Activated naive CD4-positive, alpha-beta T cell treated with anti-CD3 and anti-CD28 coated beads for 36 hours (primary cell): ENCODE results near the gene TMEM79. TPM values are rescaled to one million over a fixed set of nuclear protein-coding genes. Genes with fewer than 3 reads are reported as not detected.
"Not testable (repeated sequence)": the region's sequence is repeated elsewhere in the genome, so short reads cannot be mapped to it uniquely, and the experiment has no call there.

Experiments
- CTCF ChIA-PET: fragments of 350-600 bp; sonication (Branson Sonifier 250); formaldehyde crosslinking; loops from one replicate; lab custom pipeline; 2021; ENCODE audit warnings: antibody characterized with exemption; lab: Charles Lee
- DNase-seq: peaks from one replicate; pipeline ENCODE4 v3.0.0-alpha.2; 2020
- H3K27ac Mint-ChIP-seq: one replicate; pipeline ENCODE4 v1.8.0; 2021; ENCODE audit warnings: mild to moderate bottlenecking, mixed read lengths
- H3K27me3 Mint-ChIP-seq: one replicate; pipeline ENCODE4 v1.8.0; 2021; ENCODE audit warnings: low read depth, mixed read lengths
- H3K36me3 Mint-ChIP-seq: one replicate; pipeline ENCODE4 v1.8.0; 2021; ENCODE audit warnings: low read depth, mixed read lengths
- H3K4me1 Mint-ChIP-seq: one replicate; pipeline ENCODE4 v1.8.0; 2021; ENCODE audit warnings: low read depth, mixed read lengths
- H3K4me3 Mint-ChIP-seq: one replicate; pipeline ENCODE4 v1.8.0; 2021; ENCODE audit warnings: mild to moderate bottlenecking, moderate library complexity, mixed read lengths
- H3K9me3 Mint-ChIP-seq: one replicate; pipeline ENCODE4 v1.8.0; 2021; ENCODE audit warnings: mixed read lengths
- intact Hi-C: fragments of 100-400 bp; cut with micrococcal nuclease; formaldehyde crosslinking; loops from one replicate; pipeline ENCODE4 v1.15.1; 2023
- total RNA-seq, 2 experiments: library from RNA; stranded (reverse); gene quantifications; one replicate each; pipeline ENCODE4 v1.2.3, GENCODE V29; 2021

Gene TMEM79
- total RNA-seq, 2 experiments from 2014 or later: 9.1 to 9.5 TPM

- no peaks in the 10 kb centered on the region for H3K4me1 Mint-ChIP-seq
- CTCF ChIA-PET: interaction anchor here (1.0 to 1.7 kb wide), 3 partner anchors 18 to 175 kb away, joined by 3 to 6 read pairs (median 5); partner anchors contain the start of gene TMEM79
- DNase-seq: no peak
- intact Hi-C loops: loop anchor here (5.0 kb wide), 2 partner anchors 55 to 90 kb away; no protein-coding TSS in a partner anchor
- H3K27ac Mint-ChIP-seq: no peak overlapping the region
- no peaks in the 10 kb centered on the region for H3K9me3 Mint-ChIP-seq
- peaks cover 50% of the 10 kb centered on the region for H3K36me3 Mint-ChIP-seq
- no peak overlapping the region for H3K4me3 Mint-ChIP-seq
- H3K27me3 Mint-ChIP-seq: no peaks in the 10 kb centered on the region
Measured at GRCh38 chr1:156316909-156317308, 32.8 kb downstream of the TMEM79 start.

GRCh38 chr1:156319664-156320063 lies 35.5 kb downstream of the TMEM79 start:
- DNase-seq: peak; percentile 38
- intact Hi-C loops: loop anchor here (1.0 to 5.0 kb wide), 4 partner anchors 57 to 229 kb away; no protein-coding TSS in a partner anchor
- peaks cover 45% of the 10 kb centered on the region for H3K36me3 Mint-ChIP-seq

GRCh38 chr1:156320560-156320959 lies 36.4 kb downstream of the TMEM79 start:
- CTCF ChIA-PET: interaction anchor here (1.0 to 4.1 kb wide), 4 partner anchors 13 to 178 kb away, joined by 3 to 23 read pairs (median 12); no protein-coding TSS in a partner anchor
- Mint-ChIP-seq H3K36me3 (peaks cover 52% of the 10 kb centered on the region), H3K27me3 (no peaks in the 10 kb centered on the region), H3K4me1 (no peaks in the 10 kb centered on the region), H3K27ac (peak overlapping the region; percentile 31), H3K4me3 (no peak overlapping the region), H3K9me3 (no peaks in the 10 kb centered on the region)
- DNase-seq: no peak
- intact Hi-C loops: no loop called here

More at GRCh38 chr1:156319664-156320063, 35.5 kb downstream of the TMEM79 start:
- H3K9me3 Mint-ChIP-seq: no peaks in the 10 kb centered on the region
- no peak overlapping the region for H3K27ac Mint-ChIP-seq
- H3K4me3 Mint-ChIP-seq: no peak overlapping the region
- H3K4me1 Mint-ChIP-seq: no peaks in the 10 kb centered on the region
- CTCF ChIA-PET: interaction anchor here (0.6 to 4.1 kb wide), 21 partner anchors 9 to 223 kb away, joined by 3 to 23 read pairs (median 4); partner anchors contain the start of genes SMG5 and TMEM79
- no peaks in the 10 kb centered on the region for H3K27me3 Mint-ChIP-seq

- H3K27me3 Mint-ChIP-seq, H3K27ac Mint-ChIP-seq, H3K9me3 Mint-ChIP-seq, H3K4me1 Mint-ChIP-seq, DNase-seq, H3K4me3 Mint-ChIP-seq, intact Hi-C loops: not testable (repeated sequence)
- CTCF ChIA-PET: interaction anchor here (0.7 to 1.4 kb wide), 2 partner anchors 52 to 67 kb away, joined by 3 to 5 read pairs; no protein-coding TSS in a partner anchor
- peaks cover 44% of the 10 kb centered on the region for H3K36me3 Mint-ChIP-seq
Measured at GRCh38 chr1:156323179-156323578, 39.1 kb downstream of the TMEM79 start.

- DNase-seq: no peak
- H3K9me3 Mint-ChIP-seq: no peaks in the 10 kb centered on the region
- H3K4me3 Mint-ChIP-seq: peak overlapping the region; percentile 97
- peak overlapping the region; percentile 44 for H3K27ac Mint-ChIP-seq
- peaks cover 33% of the 10 kb centered on the region for H3K4me1 Mint-ChIP-seq
- H3K36me3 Mint-ChIP-seq: peaks cover 33% of the 10 kb centered on the region
- no peaks in the 10 kb centered on the region for H3K27me3 Mint-ChIP-seq
- CTCF ChIA-PET: interaction anchor here (0.5 to 3.5 kb wide), 5 partner anchors 15 to 426 kb away, joined by 3 to 23 read pairs (median 3); no protein-coding TSS in a partner anchor
- intact Hi-C loops: loop anchor here (5.0 kb wide), 3 partner anchors 39 to 391 kb away; partner anchors contain the start of genes GLMP, ISG20L2, METTL25B and SSR2
Measured at GRCh38 chr1:156336242-156336641, 52.1 kb downstream of the TMEM79 start.

GRCh38 chr1:156337052-156337887 lies 53.1 kb downstream of the TMEM79 start:
- H3K27me3 Mint-ChIP-seq: no peaks in the 10 kb centered on the region
- peaks cover 33% of the 10 kb centered on the region for H3K4me1 Mint-ChIP-seq
- peak overlapping the region; percentile 93 for H3K27ac Mint-ChIP-seq
- intact Hi-C loops: loop anchor here (5.0 kb wide), 3 partner anchors 40 to 390 kb away; partner anchors contain the start of genes GLMP, ISG20L2, METTL25B and SSR2
- no peaks in the 10 kb centered on the region for H3K9me3 Mint-ChIP-seq
- DNase-seq: no peak
- CTCF ChIA-PET: interaction anchor here (0.5 to 1.6 kb wide), 6 partner anchors 18 to 523 kb away, joined by 3 to 6 read pairs (median 3); no protein-coding TSS in a partner anchor
- H3K36me3 Mint-ChIP-seq: peaks cover 30% of the 10 kb centered on the region
- H3K4me3 Mint-ChIP-seq: peak overlapping the region; percentile 97

GRCh38 chr1:156337888-156338179 lies 53.7 kb downstream of the TMEM79 start:
- H3K9me3 Mint-ChIP-seq: no peaks in the 10 kb centered on the region
- no peaks in the 10 kb centered on the region for H3K27me3 Mint-ChIP-seq
- peak overlapping the region; percentile 97 for H3K4me3 Mint-ChIP-seq
- DNase-seq: peak; percentile 19
- intact Hi-C loops: loop anchor here (1.0 to 5.0 kb wide), 17 partner anchors 18 to 429 kb away; partner anchors contain the start of genes GLMP, ISG20L2, KHDC4 and LAMTOR2
- peak overlapping the region; percentile 93 for H3K27ac Mint-ChIP-seq
- CTCF ChIA-PET: interaction anchor here (0.6 to 1.6 kb wide), 5 partner anchors 18 to 522 kb away, joined by 3 to 6 read pairs (median 3); no protein-coding TSS in a partner anchor
- H3K4me1 Mint-ChIP-seq: peaks cover 33% of the 10 kb centered on the region
- H3K36me3 Mint-ChIP-seq: peaks cover 30% of the 10 kb centered on the region

- peaks cover 32% of the 10 kb centered on the region for H3K4me1 Mint-ChIP-seq
- CTCF ChIA-PET: interaction anchor here (0.8 to 1.6 kb wide), 4 partner anchors 19 to 522 kb away, joined by 3 to 6 read pairs (median 4); no protein-coding TSS in a partner anchor
- H3K36me3 Mint-ChIP-seq: peaks cover 28% of the 10 kb centered on the region
- no peaks in the 10 kb centered on the region for H3K27me3 Mint-ChIP-seq
- H3K27ac Mint-ChIP-seq: peak within 1 kb of the TSS; percentile 93
- peak; percentile 99 for DNase-seq
- no peaks in the 10 kb centered on the region for H3K9me3 Mint-ChIP-seq
- intact Hi-C loops: loop anchor here (1.0 to 5.0 kb wide), 17 partner anchors 18 to 428 kb away; partner anchors contain the start of genes GLMP, ISG20L2, KHDC4 and LAMTOR2
- peak within 1 kb of the TSS; percentile 97 for H3K4me3 Mint-ChIP-seq
Measured at GRCh38 chr1:156338180-156338976, 54.3 kb downstream of the TMEM79 start, which contains the start of the genes CCT3 and TSACC. TSS of gene CCT3 (minus strand) at chr1:156338292. CDS start at chr1:156338184, 108 bp downstream. TSS of gene TSACC (plus strand) at chr1:156338526. CDS start at chr1:156339758, 1,232 bp downstream.

Other genes with a start within 250 kb of the TMEM79 start
- gene UBQLN4, start 230.5 kb upstream of the TMEM79 start, total RNA-seq: 10 to 100 TPM; 27.1 to 27.4 TPM
- 10 to 100 TPM; 54.9 to 55.9 TPM for gene LAMTOR2, start 229.5 kb upstream of the TMEM79 start, total RNA-seq
- 1 to 10 TPM; 1.3 TPM for gene RAB25, start 223.2 kb upstream of the TMEM79 start, total RNA-seq
- gene MEX3A, start 201.9 kb upstream of the TMEM79 start, total RNA-seq: under 1 TPM; 0.22 to 0.36 TPM
- gene LMNA, start 169.6 kb upstream of the TMEM79 start, total RNA-seq: 10 to 100 TPM; 62.1 to 62.6 TPM
- 10 to 100 TPM; 17.4 to 17.5 TPM for gene SEMA4A, start 130.7 kb upstream of the TMEM79 start, total RNA-seq
- gene SLC25A44, start 90.2 kb upstream of the TMEM79 start, total RNA-seq: 10 to 100 TPM; 69.1 to 73.5 TPM
- gene PMF1, start 71.3 kb upstream of the TMEM79 start, total RNA-seq: 100 to 1,000 TPM; 135 TPM
- 1 to 10 TPM; 3.4 to 4.0 TPM for gene BGLAP, start 42.1 kb upstream of the TMEM79 start, total RNA-seq
- gene PAQR6, start 36.3 kb upstream of the TMEM79 start, total RNA-seq: 1 to 10 TPM; 3.7 to 4.2 TPM
- 10 to 100 TPM; 77.1 to 83.4 TPM for gene SMG5, start 1.5 kb upstream of the TMEM79 start, total RNA-seq
- gene GLMP, start 11.4 kb downstream of the TMEM79 start, total RNA-seq: 10 to 100 TPM in 1 of 2 experiments, 1 to 10 TPM in 1; 10.0 to 10.1 TPM
- gene VHLL, start 15.0 kb downstream of the TMEM79 start, total RNA-seq: not detected
- 100 to 1,000 TPM; 332 to 349 TPM for gene CCT3, start 54.0 kb downstream of the TMEM79 start, total RNA-seq
- gene TSACC, start 54.2 kb downstream of the TMEM79 start, total RNA-seq: under 1 TPM in 1 of 2 experiments, not detected in 1; 0.57 TPM
- gene RHBG, start 84.9 kb downstream of the TMEM79 start, total RNA-seq: not detected
- 10 to 100 TPM; 28.8 to 32.8 TPM for gene MEF2D, start 216.4 kb downstream of the TMEM79 start, total RNA-seq